ENCODE data around the gene ZC3H4. TPM values are rescaled to one million over a fixed set of nuclear protein-coding genes. Genes with fewer than 3 reads are reported as not detected.

ZC3H4 gene
- total RNA-seq, result 10.4 TPM

DNA sequence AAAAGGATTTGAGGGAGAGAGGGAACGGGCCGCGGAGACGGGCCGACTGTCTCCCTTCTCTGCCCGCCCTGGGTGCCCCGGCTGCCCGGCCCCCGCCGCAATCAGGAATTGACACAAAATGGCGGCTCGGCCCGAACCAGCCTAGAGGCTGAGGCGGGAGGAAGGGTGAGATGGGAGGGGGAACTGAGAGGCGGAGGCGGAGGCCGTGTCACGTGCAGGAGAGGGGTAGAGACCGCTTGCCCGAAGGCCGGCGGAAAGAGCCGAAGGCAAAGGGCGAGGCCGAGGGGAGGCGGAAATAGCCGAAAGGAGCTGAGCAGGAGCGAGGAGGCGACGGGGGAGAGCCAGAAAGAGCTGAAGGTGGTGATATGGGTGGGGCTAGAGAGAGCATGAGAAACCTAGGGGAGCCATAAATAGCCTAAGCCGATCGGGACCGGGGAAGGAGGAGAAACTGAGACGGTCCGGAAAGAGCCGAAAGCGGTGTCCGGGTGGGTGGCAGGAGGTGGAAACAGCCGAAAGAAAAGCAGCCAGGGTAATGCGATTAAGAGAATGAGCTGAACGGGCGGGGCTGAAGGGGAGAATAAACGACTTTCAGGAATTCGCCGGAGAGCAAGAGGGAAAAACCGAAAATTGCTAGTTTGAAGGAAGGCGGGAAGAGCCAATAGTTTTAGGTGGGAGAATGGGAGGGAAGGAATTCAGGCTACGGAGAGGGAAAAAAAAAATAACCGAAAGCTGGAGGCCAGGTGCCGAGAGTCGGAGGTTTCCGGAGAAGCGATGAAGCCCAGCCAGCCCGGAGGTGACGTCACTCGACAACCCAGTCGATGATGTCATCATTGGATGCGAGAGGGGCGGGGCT, at the start of gene ZC3H4:
Gene ZC3H4 (minus strand): TSS at position 780 of the 853 bp plus-strand sequence. CDS start 1,192 bp downstream, outside the sequence.
- peak within 1 kb of the TSS; percentile 98 for H3K4me3 ChIP-seq (ENCODE audit: low read length)
- no peaks in the 10 kb centered on the region for H3K27me3 ChIP-seq (ENCODE audit: insufficient read depth, low read length)
- no peaks in the 10 kb centered on the region for H3K9me3 ChIP-seq (ENCODE audit: low read depth, low read length)
- peaks cover 32% of the 10 kb centered on the region for H3K4me1 ChIP-seq (ENCODE audit: insufficient read depth, low read length)

DNA sequence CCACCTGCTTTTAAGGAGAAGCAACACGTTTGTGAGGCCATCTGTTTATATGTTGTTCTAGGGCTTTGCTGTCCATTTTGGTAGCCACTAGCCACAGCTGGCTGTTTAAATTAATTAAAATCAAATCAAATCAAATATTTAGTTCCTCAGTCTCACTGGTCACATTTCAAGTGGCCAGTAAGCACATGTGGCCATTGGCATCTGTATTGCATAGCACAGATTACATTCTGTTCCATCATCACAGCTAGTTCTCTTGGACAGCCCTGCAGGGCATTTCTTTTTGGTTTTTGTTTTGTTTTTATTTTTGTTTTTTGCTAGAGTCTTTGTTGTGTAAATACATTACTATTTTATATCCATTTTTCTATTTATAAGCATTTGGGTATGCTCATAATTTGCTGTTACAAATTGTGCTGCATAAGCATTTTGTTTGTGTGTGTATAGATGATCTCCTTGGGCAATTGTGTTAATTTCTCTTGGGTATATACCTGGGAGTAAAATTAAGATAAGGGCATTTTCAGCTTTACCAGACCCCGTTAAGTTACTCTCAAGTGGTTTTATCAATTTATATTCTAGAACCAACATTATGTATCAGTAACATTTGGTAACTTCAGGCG, 48.4 kb upstream of the ZC3H4 start:
- Histone ChIP-seq H3K4me3 (ENCODE audit: low read length) (no peak overlapping the region), H3K4me1 (ENCODE audit: insufficient read depth, low read length) (peaks cover 35% of the 10 kb centered on the region), H3K27me3 (ENCODE audit: insufficient read depth, low read length) (no peaks in the 10 kb centered on the region), H3K9me3 (ENCODE audit: low read depth, low read length) (no peaks in the 10 kb centered on the region)

DNA sequence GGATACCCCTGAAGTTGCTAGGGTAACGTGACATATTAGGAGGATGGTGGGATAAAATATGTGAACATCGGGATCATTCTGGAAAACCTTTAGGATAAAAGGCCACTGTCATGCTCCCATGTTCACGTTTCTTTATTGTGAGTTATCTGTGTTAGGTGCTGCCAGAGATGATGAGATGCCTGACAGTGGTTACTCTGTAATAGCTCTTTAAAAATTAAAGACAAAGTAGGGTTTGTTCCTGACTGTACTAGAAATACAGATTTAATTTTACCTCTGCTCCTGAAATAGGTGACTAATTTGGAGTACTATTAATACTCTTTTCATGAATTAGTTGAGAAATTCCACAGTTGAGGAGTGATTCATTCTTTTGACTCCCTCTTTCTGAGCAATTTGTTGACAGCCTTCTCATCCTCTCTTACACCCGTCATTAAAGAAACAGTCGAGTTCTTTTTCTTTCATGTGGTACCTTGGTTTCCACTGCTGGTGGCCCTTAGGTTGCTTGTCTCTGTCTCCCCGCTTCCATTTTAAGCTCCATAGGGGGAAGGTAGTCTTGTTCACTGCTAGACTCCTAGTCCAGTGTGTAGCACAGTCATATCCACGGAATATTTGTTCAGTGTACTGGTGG, 45.4 kb upstream of the ZC3H4 start:
- Histone ChIP-seq H3K9me3 (ENCODE audit: low read depth, low read length) (no peaks in the 10 kb centered on the region), H3K4me3 (ENCODE audit: low read length) (no peak overlapping the region), H3K27me3 (ENCODE audit: insufficient read depth, low read length) (no peaks in the 10 kb centered on the region), H3K4me1 (ENCODE audit: insufficient read depth, low read length) (peaks cover 48% of the 10 kb centered on the region)

DNA sequence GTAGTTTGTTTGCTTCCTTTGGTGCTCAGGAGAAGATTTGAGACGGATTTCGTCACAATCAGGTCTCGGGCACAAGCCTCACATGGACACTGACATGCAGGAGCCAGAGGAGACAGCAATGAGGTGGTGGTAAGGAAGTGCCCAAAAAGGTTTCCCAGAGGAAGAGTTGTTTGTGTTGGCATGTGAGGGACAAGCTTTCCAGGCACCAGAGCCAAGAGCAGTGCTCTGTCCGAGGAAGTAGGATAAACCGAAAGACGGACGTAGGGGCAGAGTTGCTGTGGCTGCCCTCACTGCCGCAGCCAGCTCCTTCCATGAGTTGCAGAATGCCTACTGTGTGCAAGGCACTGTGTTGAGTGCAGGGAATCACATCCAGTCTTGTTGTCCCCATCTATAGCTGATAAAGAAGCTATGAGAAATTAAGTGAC, 44.8 kb upstream of the ZC3H4 start:
- Histone ChIP-seq H3K4me1 (ENCODE audit: insufficient read depth, low read length) (peaks cover 48% of the 10 kb centered on the region), H3K9me3 (ENCODE audit: low read depth, low read length) (no peaks in the 10 kb centered on the region), H3K4me3 (ENCODE audit: low read length) (no peak overlapping the region), H3K27me3 (ENCODE audit: insufficient read depth, low read length) (no peaks in the 10 kb centered on the region)

DNA sequence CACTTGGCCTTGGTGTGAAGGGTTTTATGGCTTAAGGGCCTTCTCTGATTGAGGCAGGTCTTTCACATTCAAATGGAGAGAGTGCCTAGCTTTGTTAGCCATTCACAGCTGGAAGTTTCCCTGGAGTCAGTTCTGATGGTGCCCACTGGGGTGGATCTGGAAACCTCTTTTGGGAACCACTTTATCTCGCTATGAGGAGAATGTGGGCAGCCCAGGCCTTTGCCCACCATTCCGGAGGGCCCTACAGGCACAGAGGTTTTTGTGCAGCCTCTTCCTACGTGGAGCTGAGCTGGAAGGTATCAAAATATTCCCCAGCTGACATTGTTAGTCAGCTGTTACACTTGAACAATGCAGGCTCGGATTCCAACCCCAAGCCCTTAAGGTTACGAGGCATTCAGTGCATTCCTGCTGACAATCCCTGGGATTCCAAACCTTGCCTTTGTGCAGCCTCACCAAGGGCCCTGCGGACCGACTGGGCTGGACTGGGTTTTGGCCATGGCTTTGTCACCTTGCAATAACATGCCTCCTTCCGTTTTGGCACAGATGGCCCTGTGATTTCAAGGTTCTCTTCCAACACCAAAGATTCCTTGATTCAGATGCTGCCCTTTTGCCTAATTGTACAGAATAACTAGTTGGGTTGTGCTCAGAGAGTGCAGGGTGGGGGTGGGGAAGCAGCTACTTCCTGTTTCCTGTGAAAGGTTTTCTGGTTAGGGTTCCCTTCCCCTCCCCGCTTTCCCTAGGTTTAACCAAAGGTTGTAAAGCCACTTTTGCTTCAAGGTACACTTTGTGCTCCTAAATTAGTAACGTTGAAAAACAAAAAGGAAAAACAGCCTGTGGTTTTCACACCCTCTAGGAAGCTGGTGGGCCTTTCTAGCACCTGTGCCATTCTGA, 44.1 kb upstream of the ZC3H4 start:
- Histone ChIP-seq H3K4me3 (ENCODE audit: low read length) (no peak overlapping the region), H3K4me1 (ENCODE audit: insufficient read depth, low read length) (peaks cover 48% of the 10 kb centered on the region), H3K27me3 (ENCODE audit: insufficient read depth, low read length) (no peaks in the 10 kb centered on the region), H3K9me3 (ENCODE audit: low read depth, low read length) (no peaks in the 10 kb centered on the region)

DNA sequence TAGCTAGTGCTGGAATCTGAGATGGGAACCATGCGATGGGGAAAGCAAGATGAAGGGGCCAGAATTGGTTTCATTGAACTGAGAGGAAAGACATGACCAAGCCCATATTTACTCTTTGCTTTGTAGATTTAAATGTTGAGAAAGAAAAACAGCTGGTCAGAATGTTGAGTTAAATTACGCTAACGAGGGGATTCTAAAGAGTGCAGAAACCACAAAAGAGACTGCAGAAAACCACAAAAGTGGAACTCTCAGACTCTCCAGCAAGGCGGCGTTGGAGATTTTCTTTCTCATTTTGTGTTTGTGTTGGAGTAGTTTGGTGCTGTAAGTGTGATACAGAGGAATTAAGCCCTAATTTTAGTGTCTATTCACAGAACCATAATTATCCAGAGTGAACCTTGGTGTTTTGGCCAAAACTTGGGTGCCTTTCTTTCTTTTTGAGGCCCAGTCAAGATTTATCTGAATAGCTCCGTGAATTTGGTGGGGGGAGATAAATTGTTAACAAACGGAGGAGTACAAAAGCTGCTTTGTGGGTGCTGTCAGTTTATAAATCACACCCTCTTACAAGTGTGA, 43.4 kb upstream of the ZC3H4 start:
- H3K4me1 ChIP-seq (ENCODE audit: insufficient read depth, low read length), result peaks cover 48% of the 10 kb centered on the region
- no peaks in the 10 kb centered on the region for H3K27me3 ChIP-seq (ENCODE audit: insufficient read depth, low read length)
- H3K9me3 ChIP-seq (ENCODE audit: low read depth, low read length), result no peaks in the 10 kb centered on the region
- no peak overlapping the region for H3K4me3 ChIP-seq (ENCODE audit: low read length)

DNA sequence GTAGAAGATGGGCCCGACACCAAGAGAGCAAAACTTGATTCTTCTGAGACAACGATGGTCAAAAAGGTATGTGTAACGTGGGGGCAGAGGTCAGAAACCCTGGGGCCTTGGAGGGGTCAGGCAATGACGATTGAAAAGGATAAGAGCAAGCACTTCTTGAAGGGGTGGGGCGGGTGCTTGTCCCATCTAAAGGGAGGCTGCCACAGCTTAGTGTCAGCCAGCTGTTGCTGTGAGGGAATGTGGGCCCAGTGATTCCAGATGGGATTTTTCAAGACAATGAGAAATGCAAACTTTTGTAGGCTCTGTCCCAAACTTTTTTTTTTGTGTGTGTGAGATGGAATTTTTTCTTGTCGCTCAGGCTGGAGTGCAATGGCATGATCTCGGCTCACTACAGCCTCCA, 41.6 kb upstream of the ZC3H4 start:
- Histone ChIP-seq H3K27me3 (ENCODE audit: insufficient read depth, low read length) (no peaks in the 10 kb centered on the region), H3K4me3 (ENCODE audit: low read length) (no peak overlapping the region), H3K4me1 (ENCODE audit: insufficient read depth, low read length) (peaks cover 40% of the 10 kb centered on the region), H3K9me3 (ENCODE audit: low read depth, low read length) (no peaks in the 10 kb centered on the region)

DNA sequence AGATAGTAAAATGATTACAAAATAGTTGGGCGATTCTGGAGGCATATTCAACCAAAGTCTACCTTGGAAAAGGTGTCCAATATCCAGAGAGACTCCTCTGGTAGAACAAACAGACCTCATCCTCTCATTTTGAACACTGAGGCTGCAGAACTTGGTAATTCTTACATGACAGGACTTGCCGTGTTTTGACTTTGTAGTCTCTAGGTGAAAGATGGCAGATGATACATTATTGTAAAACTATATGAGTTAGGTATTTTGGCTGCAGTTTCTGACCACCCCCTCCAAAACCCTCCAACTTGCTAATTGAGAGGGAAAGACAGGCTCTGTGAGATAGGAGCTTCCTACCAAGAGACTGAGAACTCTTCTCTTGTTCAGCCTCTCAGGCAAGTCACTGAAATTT, 39.7 kb upstream of the ZC3H4 start:
- H3K9me3 ChIP-seq (ENCODE audit: low read depth, low read length), result no peaks in the 10 kb centered on the region
- no peaks in the 10 kb centered on the region for H3K27me3 ChIP-seq (ENCODE audit: insufficient read depth, low read length)
- no peak overlapping the region for H3K4me3 ChIP-seq (ENCODE audit: low read length)
- peaks cover 26% of the 10 kb centered on the region for H3K4me1 ChIP-seq (ENCODE audit: insufficient read depth, low read length)

DNA sequence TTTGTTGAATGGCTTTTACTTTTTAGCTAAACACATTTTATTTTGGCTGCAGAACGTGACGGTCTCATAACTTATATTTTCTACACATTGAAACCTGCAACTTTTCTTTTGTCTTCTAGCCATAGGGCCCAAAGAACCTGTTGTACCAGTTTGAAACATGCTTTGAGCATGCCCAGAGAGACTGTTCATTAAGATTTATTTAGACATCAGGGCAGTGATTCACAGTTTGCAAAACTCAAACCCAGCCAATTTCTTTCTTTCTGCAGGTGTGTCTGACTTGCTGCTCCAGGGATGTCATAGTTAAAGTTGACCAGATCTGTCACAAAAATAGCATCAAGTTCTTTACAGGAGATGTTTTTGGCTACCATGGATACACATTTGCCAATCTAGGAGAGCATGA, 39.1 kb upstream of the ZC3H4 start:
- Histone ChIP-seq H3K9me3 (ENCODE audit: low read depth, low read length) (no peaks in the 10 kb centered on the region), H3K4me3 (ENCODE audit: low read length) (no peak overlapping the region), H3K4me1 (ENCODE audit: insufficient read depth, low read length) (peaks cover 19% of the 10 kb centered on the region), H3K27me3 (ENCODE audit: insufficient read depth, low read length) (no peaks in the 10 kb centered on the region)

DNA sequence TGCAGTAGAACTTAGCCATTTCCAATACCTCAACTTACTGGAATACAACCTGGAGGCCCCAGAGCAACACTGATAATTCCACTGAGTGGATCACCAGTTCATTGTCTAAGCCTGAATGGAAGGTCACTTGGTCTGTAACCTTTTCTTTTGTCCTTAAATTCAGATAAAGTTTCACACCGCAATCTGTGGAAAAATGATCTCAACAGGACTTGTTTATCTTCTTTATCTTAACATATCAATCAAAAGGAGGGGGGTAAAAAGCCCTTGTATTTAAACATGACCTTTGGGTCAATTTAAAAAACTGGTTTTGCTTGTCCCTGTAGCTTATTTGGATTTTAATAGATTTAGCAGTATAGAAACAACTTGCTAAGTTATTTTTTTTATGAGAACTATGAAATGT, 38.6 kb upstream of the ZC3H4 start:
- peaks cover 16% of the 10 kb centered on the region for H3K4me1 ChIP-seq (ENCODE audit: insufficient read depth, low read length)
- H3K4me3 ChIP-seq (ENCODE audit: low read length), result no peak overlapping the region

DNA sequence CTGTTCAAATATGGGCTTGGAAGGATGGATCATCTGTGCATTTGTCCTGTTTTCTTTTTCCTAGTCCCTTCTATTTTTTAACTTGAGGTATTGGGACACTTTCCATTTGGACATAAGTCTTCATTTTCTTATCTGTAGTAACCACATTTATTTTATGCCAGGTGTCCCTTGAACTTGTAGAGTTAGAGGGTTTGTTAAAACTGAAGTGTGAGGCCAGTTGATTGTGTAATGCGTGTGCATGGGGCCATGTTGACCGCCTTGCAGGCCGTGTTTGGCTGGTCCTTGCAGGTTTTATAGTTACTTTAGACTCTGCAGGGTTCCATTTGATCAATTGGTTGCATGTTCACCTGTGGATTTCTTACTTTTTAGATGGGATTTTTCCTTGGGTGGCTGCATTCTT, 38.1 kb upstream of the ZC3H4 start:
- Histone ChIP-seq H3K9me3 (ENCODE audit: low read depth, low read length) (no peaks in the 10 kb centered on the region), H3K4me1 (ENCODE audit: insufficient read depth, low read length) (peaks cover 16% of the 10 kb centered on the region), H3K27me3 (ENCODE audit: insufficient read depth, low read length) (no peaks in the 10 kb centered on the region), H3K4me3 (ENCODE audit: low read length) (no peak overlapping the region)

More for the DNA sequence above, 38.6 kb upstream of the ZC3H4 start:
- no peaks in the 10 kb centered on the region for H3K27me3 ChIP-seq (ENCODE audit: insufficient read depth, low read length)
- no peaks in the 10 kb centered on the region for H3K9me3 ChIP-seq (ENCODE audit: low read depth, low read length)

DNA sequence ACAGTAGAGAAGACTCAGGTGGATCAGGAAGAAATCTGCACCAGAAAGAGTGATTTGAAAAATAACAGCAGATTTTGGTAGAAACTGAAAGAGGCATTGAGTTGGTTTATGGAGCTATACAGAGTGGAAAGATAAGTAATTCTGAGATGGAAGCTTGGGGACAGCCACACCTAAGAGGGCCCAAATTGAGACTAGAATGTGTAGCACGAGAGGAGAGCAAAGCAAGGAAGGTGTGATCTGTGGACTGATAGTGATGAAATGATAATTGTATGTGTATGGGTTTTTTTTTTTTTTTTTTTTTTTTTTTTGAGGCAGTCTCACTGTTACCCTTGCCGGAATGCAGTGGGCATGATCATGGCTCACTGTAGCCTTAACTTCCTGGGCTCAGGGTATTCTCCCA, 33.3 kb upstream of the ZC3H4 start:
- H3K4me3 ChIP-seq (ENCODE audit: low read length), result no peak overlapping the region
- H3K27me3 ChIP-seq (ENCODE audit: insufficient read depth, low read length), result no peaks in the 10 kb centered on the region
- H3K4me1 ChIP-seq (ENCODE audit: insufficient read depth, low read length), result peaks cover 17% of the 10 kb centered on the region
- no peaks in the 10 kb centered on the region for H3K9me3 ChIP-seq (ENCODE audit: low read depth, low read length)

DNA sequence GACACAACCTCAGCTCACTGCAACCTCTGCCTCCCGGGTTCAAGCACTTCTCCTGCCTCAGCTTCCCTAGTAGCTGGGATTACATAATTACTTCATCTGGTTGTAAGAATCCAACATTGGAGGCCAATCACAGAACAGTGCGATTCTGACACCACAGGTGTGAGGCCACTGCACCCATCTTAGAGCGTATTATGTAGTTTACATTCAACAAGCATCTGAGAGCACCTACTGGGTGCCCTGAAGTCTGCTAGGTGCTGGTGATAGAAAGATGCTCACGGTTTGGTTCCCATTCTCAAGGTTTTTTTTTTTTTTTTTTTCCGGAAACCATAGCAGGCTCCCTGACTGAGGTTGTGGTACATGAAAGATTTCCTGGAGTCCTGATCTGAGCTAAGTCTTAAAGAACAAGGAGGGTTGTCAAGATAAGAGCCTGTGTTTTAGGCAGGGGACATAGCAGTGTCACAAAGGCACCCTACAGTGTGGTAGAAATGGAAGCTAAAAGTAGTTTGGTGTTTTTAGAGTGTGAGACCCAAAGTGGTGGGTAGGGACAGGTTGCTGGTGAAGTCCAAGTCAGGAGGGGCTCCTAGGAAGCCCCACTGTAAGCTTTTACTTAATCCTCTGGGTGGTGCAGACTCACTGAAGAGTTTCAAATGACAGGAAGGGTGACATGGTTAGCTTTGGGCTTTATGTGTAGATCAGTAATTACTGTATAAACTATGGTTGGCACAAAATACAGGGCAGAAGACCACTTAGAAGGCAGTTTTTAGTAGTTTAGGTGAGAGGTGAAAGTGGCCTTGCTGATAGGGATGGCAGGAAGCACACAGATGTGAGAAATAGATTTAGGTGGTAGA, 32.3 kb upstream of the ZC3H4 start:
- H3K9me3 ChIP-seq (ENCODE audit: low read depth, low read length), result no peaks in the 10 kb centered on the region
- H3K4me1 ChIP-seq (ENCODE audit: insufficient read depth, low read length), result peaks cover 17% of the 10 kb centered on the region
- no peak overlapping the region for H3K4me3 ChIP-seq (ENCODE audit: low read length)
- no peaks in the 10 kb centered on the region for H3K27me3 ChIP-seq (ENCODE audit: insufficient read depth, low read length)

DNA sequence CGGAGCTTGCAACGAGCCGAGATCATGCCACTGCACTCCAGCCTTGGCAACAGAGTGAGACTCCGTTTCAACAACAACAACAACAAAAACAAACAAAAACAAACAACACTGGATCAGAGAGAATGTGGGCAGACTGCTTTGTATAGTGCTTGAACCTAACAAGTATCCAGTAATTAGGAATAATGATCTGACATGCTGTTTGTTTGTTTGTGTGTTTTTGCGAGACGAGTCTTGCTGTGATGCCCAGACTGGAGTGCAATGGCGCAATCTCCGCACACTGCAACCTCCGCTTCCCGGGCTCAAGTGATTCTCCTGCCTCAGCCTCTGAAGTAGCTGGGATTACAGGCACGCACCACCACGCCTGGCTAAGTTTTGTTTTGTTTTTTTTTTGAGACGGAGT, 31.1 kb upstream of the ZC3H4 start:
- Histone ChIP-seq H3K4me3 (ENCODE audit: low read length) (no peak overlapping the region), H3K4me1 (ENCODE audit: insufficient read depth, low read length) (peaks cover 17% of the 10 kb centered on the region), H3K27me3 (ENCODE audit: insufficient read depth, low read length) (no peaks in the 10 kb centered on the region), H3K9me3 (ENCODE audit: low read depth, low read length) (no peaks in the 10 kb centered on the region)
